C4-2B (cell line): ENCODE data around the gene ELL.

ENCODE experiments used
- ZFX ChIP-seq: fragments of 450-650 bp; IDR thresholded peaks from 2 replicates; pipeline ENCODE4 v1.6.1; 2017
- TF ChIP-seq, protein P1 (sequence below): fragments of 450-650 bp; conservative IDR thresholded peaks from 2 replicates; pipeline ENCODE4 v1.5.1; 2017; ENCODE audit warnings: mild to moderate bottlenecking

DNA sequence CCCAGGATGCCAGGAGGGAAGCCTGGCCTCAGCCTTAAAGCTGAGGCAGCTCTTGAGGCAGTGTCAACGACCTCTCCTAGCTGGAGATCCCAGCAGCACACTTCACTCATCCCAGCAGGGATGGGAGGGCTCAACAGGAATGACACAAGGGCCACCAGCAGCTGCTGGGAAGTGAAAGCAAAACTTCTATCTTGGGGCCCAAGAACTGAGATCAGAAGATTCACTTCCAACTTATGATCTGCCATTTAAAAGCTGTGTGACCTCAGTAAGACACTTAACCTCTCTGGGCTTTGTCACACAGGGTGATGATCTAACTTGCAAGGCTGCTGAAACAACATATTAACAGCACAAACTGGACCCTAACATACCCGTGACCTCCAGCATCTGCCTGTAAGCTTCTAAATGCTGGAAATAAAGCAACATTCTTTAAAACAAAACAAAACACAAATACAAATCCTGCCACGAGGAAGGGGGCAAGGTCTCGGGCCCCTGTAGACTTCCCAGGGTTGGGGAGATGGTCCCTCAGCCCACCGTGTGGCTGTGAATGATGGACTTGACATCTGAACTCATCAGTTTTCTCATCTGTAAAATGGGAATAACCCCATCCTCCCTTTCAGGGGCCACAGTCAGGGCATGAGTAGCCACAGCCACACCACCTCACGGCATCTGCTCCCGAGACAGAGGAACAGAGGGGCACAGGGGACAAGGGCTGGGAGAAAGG lies 22.7 kb downstream of the ELL start:
- TF ChIP-seq, protein P1, sequence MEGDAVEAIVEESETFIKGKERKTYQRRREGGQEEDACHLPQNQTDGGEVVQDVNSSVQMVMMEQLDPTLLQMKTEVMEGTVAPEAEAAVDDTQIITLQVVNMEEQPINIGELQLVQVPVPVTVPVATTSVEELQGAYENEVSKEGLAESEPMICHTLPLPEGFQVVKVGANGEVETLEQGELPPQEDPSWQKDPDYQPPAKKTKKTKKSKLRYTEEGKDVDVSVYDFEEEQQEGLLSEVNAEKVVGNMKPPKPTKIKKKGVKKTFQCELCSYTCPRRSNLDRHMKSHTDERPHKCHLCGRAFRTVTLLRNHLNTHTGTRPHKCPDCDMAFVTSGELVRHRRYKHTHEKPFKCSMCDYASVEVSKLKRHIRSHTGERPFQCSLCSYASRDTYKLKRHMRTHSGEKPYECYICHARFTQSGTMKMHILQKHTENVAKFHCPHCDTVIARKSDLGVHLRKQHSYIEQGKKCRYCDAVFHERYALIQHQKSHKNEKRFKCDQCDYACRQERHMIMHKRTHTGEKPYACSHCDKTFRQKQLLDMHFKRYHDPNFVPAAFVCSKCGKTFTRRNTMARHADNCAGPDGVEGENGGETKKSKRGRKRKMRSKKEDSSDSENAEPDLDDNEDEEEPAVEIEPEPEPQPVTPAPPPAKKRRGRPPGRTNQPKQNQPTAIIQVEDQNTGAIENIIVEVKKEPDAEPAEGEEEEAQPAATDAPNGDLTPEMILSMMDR, result no peak
- TF ChIP-seq ZFX, result no peak
